ENCODE data around the gene ZNF275.
"Not testable (repeated sequence)": the region's sequence is repeated elsewhere in the genome, so short reads cannot be mapped to it uniquely, and the experiment has no call there.

The ZNF275 gene

DNA sequence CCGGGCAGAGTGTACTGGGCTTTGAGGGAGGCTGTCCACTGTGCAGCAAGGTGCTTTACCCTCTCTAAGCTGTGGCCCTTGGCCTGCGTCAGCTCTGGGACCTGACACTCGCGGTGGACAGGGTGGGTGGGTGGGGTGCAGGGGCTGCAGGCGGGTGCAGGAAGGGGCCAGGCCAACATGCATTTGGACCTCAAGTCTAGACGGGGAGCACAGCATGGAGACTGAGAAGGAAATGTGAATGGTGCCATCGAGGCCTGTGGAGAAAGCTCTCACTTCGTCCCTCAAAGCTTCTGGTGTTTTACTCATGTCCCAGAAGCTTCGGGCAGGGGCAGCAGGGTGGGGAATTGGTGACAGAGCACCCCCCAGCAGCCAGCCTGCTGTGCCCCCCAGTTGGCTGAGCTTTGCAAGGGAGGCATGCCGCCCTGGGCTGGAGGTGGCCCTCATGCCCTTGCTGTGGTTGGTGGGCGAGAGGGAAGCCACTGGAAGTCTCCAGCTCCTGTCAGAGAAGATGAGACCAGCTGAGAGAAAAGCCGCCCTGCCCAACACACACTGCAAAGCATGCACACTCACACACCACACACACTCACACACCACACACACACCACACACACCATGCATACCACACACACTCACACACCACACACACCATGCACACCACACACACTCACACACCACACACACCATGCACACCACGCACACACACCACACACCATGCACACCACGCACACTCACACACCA, 54.9 kb downstream of the ZNF275 start:
- DNase-seq: no peak

DNA sequence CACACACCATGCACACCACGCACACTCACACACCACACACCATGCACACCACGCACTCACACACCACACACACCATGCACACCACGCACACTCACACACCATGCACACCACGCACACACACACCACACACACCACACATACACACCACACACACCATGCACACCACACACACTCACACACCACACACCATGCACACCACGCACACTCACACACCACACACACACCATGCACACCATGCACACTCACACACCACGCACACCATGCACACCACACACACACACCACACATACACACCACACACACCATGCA, 55.5 kb downstream of the ZNF275 start:
- not testable (repeated sequence) for DNase-seq

DNA sequence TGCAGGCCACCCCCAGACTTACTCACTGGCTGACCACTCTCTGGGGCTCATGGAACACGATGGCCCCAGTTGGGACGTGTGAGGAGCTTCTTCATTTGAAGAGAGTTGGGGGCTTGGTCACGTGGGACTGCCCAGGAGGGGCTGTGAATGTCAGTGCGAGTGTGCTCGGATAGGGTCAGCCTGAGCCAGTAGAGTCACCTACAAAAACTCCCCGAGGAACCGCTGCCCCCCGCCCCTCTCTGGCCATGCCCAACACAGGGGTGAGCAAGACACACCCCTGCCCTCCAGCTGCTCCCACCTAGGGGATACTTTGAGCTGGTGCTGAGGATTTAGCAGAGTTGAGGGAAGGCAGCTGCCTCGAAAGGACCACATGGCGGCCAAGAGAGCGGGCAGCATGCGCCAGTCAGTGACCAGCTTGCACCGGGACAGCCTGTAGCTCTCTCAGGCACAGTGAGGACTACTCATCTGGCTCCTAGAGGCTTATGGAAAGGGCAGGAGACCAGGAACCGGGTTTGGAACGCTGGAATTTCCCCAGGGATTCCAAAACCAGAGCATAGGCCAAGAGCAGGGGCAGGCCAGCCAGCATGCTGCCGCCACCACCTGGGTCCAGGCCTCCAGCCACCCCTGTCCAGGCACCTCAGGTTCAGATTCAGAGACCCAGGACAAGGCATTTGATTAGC, 58.8 kb downstream of the ZNF275 start:
- no peak for DNase-seq

DNA sequence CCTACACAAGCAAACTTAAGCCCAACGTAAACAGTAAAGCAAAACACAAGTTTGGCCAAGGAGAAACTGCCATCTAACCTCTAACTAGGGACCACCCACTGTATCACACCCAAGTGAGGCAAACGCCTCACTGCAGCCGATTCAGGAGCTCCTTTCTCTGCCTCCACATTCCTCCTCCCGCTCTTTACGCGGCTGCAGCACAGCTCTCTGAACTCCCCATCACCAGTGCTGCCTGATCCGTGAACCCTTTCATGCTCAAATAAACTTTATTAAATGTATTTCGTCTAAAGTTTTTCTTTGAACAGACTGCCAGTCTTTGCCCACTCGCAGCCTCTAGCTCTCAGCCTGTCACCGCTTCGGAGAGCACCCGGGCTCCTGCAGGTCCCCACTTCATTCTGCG, 60.7 kb downstream of the ZNF275 start:
- no peak for DNase-seq

DNA sequence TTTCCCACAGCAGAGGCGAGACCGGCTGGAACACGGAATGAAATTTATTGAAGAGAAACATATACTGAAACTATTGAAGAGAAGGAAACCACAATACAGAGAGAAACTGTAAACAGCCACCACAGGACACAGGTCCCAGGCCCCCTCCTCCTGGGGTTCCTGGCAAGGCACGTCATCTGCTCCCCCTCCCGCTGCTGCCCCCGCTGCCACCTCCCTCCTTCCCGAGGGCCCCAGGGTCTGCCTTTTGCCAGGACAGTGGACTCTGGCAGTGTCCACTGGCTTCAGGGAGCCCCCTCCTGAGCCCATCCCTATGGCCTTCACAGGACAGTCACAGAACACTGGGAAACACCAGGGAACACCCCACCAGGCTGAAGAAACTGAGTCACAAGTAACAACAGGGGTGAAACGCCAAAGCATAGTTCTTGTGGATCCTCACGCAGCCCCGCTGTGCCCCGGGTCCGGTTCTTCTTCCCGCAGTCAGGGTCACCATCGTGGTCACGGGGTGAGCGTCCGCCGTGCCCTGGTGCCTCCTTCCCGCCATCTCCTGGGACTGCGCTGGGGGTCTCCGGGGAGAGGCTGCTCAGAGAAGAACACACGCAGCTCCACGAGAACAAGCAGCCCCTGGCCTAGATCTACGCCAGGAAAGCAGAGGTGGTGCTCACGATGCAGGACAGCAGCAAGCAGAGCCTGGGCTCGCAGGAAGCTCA, 61.8 kb downstream of the ZNF275 start:
- no peak for DNase-seq

DNA sequence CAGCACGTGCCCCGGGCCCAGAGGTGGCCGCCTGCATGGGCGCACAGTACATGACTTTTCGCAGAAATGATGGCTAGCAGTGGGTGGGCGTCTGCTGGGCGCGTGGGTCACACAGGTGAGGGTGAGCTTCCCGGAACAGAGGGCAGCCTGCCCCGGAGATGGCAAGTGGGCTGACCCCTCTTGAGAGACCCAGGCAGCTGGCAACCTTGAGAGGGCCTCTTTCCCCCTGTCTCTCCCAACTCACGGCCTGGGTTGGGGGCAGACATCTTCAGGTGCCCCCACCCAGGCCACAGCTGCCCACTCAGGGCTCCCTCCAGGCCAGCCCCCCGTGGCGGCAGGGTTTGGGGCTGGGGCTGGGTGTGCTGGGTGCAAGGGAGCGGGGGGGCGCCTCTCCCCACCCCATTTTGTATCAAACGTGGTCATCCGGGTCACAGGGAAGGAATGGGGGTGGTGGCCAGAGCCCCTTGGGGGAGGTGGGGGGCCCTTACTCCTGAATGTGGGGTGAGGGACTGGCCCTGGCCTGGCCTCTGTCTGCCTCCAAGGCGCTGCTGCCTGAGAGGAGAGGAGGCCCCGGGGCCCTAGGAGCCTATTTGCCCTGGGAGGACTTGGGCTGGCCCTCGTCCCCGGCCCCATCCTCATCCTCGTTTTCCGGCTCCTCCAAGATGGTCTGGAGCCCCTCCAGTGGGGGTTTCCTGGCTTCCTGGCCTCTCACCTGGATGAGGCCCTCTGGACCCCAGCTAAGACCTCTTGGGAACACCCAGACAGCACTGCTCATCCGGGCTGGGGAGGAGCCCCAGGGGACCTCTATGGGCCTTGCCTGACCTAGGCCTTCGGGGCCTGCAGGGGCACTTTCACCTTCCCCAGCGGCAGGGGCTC, 62.6 kb downstream of the ZNF275 start:
- DNase-seq: no peak

DNA sequence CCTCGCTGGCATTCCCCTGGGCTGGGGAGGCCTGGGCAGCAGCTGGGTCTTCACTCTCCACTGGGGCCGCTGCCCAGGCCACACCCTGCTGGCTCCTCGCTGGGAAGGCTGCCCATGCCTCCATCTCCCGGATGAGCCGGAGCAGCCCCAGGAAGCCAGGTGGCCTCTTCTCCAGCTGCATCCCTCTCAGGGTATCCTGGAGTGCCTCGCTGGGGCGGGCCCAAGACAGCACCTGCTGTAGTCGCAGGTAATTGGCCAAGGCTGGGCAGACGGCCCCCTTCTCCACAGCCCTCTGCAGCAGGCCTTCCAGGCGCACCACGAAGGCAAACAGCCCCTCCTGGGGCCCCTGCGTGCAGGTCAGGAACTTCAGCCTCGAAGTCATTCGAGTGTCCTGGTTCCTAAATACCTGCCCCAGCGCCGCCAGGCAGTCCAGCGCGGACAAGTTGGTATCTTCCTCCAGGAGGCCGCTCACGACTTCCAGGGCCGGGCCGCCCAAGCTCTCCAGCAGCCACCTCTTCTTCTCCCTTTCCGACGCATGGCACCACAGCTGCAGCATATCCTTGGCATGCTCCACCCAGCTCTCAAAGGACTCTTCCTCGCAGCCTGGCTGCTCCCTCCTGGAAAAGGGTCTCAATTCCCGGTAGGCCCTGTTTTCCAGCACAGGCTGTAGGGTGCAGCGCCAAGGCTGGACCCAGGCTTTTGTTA, 63.5 kb downstream of the ZNF275 start:
- DNase-seq: no peak

DNA sequence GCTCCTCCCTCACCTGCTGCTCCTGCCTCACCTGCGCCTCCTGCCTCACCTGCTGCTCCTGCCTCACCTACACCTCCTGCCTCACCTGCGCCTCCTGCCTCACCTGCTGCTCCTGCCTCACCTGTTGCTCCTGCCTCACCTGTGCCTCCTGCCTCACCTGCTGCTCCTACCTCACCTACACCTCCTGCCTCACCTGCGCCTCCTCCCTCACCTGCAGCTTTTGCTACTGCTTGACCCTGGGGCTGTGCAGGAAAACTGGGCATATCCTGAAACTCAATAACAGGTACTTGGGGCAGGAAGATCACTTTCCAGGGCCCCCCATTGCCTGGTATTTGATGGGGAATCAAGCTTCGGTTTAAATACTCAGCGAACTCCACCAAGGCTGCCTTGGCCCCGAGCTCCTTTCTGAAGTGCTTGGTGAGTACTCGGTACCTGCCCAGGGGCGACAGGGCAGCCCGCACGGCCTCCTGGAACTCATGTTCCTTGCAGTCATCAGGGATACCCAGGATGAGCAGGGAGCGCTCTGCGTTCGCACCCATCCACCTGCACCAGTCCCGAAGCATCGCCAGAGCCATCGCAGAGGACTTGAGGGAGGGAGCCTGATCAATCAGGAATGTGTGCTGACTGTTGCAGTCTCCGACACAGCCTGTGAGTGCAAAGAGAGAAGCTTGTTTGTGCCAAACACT, 64.5 kb downstream of the ZNF275 start:
- DNase-seq: no peak

DNA sequence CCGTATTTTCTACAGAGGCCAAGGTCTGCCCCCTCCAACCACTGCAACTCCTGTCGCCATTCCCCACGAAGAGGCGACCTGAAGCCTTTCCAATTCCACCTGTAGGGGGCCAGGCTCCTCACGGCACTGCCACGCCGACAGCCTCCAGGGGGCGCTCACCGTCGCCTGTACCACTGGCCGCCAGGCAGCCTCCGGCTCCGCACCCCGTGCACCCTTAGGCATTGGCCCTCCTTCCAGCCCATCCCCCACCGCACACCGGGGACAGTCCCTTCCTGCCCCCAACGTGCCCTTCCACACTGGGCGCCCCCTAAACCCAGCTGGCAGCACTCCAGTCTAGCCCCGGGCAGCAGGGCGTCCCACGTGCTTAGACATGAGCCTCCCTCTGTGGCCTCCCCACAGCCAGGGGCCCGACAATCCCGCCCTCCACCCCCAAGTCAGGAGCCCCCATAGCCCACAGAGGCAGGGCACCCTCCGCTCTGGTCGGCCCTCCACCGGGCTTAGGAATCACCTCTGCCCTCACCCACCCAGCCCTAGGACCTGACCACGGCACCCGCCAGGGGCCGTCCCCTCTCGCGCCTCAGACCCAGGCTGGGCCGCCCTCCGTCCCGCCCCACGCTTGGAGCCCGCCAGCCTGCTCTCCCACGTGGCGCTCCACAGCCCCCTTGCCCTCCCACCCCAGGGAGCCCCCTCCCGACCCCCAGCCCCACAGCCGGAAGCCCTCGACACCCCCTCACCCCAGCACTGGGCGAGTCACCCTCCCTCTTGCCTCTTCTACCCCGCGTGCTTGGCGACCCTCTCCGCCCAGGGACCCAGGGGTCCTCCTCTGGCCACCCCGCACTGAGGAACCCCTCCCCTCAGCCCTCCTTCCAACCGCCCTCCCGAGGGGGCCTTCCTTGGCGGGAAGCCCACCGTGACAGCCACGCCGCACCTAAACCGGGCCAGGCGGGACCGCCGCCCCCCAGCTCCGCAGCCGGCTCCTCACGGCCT, 66.5 kb downstream of the ZNF275 start:
- DNase-seq: peak; percentile 72

DNA sequence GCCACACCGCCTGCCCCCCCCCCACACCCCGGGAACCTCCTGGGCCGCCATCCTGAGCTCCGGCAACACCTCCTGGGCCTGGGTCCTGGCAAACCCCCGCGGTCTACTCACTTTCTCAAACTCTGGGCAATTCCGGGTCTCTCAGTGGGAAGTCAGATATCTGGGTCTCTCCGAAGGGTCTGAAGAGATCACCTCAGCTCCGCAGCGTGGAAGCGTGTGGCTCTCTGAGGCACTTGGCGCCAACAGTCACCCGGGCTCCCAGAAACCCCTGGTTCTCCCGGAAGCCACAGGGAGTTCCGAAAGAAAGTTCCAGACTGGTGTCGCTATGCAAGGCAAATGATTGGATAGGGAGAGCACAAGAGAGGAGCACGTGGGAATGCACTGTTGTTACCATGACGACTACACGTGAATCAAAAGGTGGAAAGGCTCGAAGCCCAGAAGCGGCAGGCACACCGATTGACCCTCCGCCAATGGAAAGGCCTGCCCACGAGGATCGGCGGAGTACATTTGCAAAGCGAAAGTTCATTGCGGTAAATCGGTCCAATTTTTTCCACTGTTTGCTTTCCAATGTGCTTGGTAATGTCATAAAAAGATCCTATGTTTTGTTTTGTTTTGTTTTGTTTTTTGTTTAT, 67.3 kb downstream of the ZNF275 start, which contains the start of gene PNMA6E:
Gene PNMA6E (minus strand): TSS at position 218 of the 632 bp plus-strand sequence. CDS start 2,501 bp downstream, outside the sequence.
- DNase-seq: no peak
